Calu3 (cell line): ENCODE data around the gene BFSP2. TPM values are rescaled to one million over a fixed set of nuclear protein-coding genes. Genes with fewer than 3 reads are reported as not detected.

Experiments
- BruUV-seq: library from RNA; stranded (reverse); fragments of 400-500 nt; replicated peaks from 2 replicates; lab custom pipeline; 2021; lab: Mats Ljungman, UMichigan
- CTCF ChIA-PET: fragments of 300-600 bp; sonication (Branson Sonifier 250); formaldehyde crosslinking; loops from one replicate; lab custom pipeline; 2022; ENCODE audit warnings: antibody characterized with exemption; lab: Charles Lee
- DNase-seq: peaks from one replicate; pipeline ENCODE4 v3.0.0; 2022
- H3K27ac Mint-ChIP-seq: one replicate; pipeline ENCODE4 v1.8.0; 2022; ENCODE audit warnings: mixed read lengths; ENCODE audit not compliant: unreplicated experiment
- H3K27me3 Mint-ChIP-seq: one replicate; pipeline ENCODE4 v1.8.0; 2022; ENCODE audit warnings: mixed read lengths; ENCODE audit not compliant: unreplicated experiment
- H3K36me3 Mint-ChIP-seq: one replicate; pipeline ENCODE4 v1.8.0; 2022; ENCODE audit warnings: mild to moderate bottlenecking, moderate library complexity, mixed read lengths; ENCODE audit not compliant: insufficient read depth, unreplicated experiment
- H3K4me1 Mint-ChIP-seq: one replicate; pipeline ENCODE4 v1.8.0; 2022; ENCODE audit warnings: mild to moderate bottlenecking, low read depth, mixed read lengths; ENCODE audit not compliant: unreplicated experiment
- H3K4me3 Mint-ChIP-seq: one replicate; pipeline ENCODE4 v1.8.0; 2022; ENCODE audit warnings: mild to moderate bottlenecking, low read depth, moderate library complexity, mixed read lengths; ENCODE audit not compliant: unreplicated experiment
- H3K9me3 Mint-ChIP-seq: one replicate; pipeline ENCODE4 v1.8.0; 2022; ENCODE audit warnings: low read depth, mixed read lengths; ENCODE audit not compliant: unreplicated experiment
- CTCF ChIP-seq: fragments of 200-600 bp; IDR thresholded peaks from one replicate; pipeline ENCODE4 v1.8.0; 2022; ENCODE audit warnings: antibody characterized with exemption; ENCODE audit not compliant: unreplicated experiment
- intact Hi-C: fragments of 100-400 bp; cut with micrococcal nuclease; formaldehyde crosslinking; loops from one replicate; pipeline ENCODE4 v1.10.0; 2022; ENCODE audit not compliant: unreplicated experiment
- total RNA-seq: library from RNA; stranded (reverse); gene quantifications from 2 replicates; pipeline ENCODE4 v1.2.3, GENCODE V29; 2022

BFSP2 gene
- total RNA-seq, 1 experiment from 2014 or later, result not detected

- H3K4me3 Mint-ChIP-seq, result no peak overlapping the region
- intact Hi-C loops, result loop anchor here (10.0 kb wide), 1 partner anchor 338 kb away; the partner anchor contains the start of gene SRPRB
- no peaks in the 10 kb centered on the region for H3K27me3 Mint-ChIP-seq
- CTCF ChIA-PET, result interaction anchor here (1.0 to 1.5 kb wide), 3 partner anchors 14 to 111 kb away, joined by 3 to 5 read pairs (median 3); no protein-coding TSS in a partner anchor
- H3K27ac Mint-ChIP-seq, result no peak overlapping the region
- DNase-seq, result no peak
- H3K36me3 Mint-ChIP-seq, result no peaks in the 10 kb centered on the region
- H3K4me1 Mint-ChIP-seq, result peaks cover 18% of the 10 kb centered on the region
- TF ChIP-seq CTCF, result no peak
- H3K9me3 Mint-ChIP-seq, result no peaks in the 10 kb centered on the region
- no TSS peak for BruUV-seq
Observed at GRCh38 chr3:133466531-133467386, 66.9 kb downstream of the BFSP2 start.

- CTCF ChIA-PET, result interaction anchor here (1.0 to 1.5 kb wide), 5 partner anchors 12 to 110 kb away, joined by 3 to 6 read pairs (median 3); partner anchors contain the start of gene CDV3
- Mint-ChIP-seq H3K27ac (no peak overlapping the region), H3K9me3 (no peaks in the 10 kb centered on the region), H3K27me3 (no peaks in the 10 kb centered on the region), H3K36me3 (no peaks in the 10 kb centered on the region), H3K4me1 (peaks cover 16% of the 10 kb centered on the region), H3K4me3 (no peak overlapping the region)
- intact Hi-C loops, result loop anchor here (10.0 kb wide), 1 partner anchor 337 kb away; the partner anchor contains the start of gene SRPRB
- BruUV-seq, result no TSS peak
- no peak for DNase-seq
- no peak for TF ChIP-seq CTCF
Observed at GRCh38 chr3:133467780-133468179, 67.9 kb downstream of the BFSP2 start.

- Mint-ChIP-seq H3K27ac (no peak overlapping the region), H3K9me3 (no peaks in the 10 kb centered on the region), H3K36me3 (no peaks in the 10 kb centered on the region), H3K4me1 (peaks cover 11% of the 10 kb centered on the region), H3K4me3 (no peak overlapping the region), H3K27me3 (no peaks in the 10 kb centered on the region)
- CTCF ChIA-PET, result interaction anchor here (1.2 to 1.5 kb wide), 3 partner anchors 12 to 105 kb away, joined by 3 to 6 read pairs (median 5); partner anchors contain the start of gene CDV3
- no peak for DNase-seq
- BruUV-seq, result no TSS peak
- intact Hi-C loops, result loop anchor here (10.0 kb wide), 1 partner anchor 337 kb away; the partner anchor contains the start of gene SRPRB
- no peak for TF ChIP-seq CTCF
Observed at GRCh38 chr3:133468251-133468721, 68.4 kb downstream of the BFSP2 start.

GRCh38 chr3:133469140-133469731 lies 69.4 kb downstream of the BFSP2 start:
- Mint-ChIP-seq H3K27ac (no peak overlapping the region), H3K9me3 (no peaks in the 10 kb centered on the region), H3K36me3 (no peaks in the 10 kb centered on the region), H3K4me1 (peaks cover 6% of the 10 kb centered on the region), H3K27me3 (no peaks in the 10 kb centered on the region), H3K4me3 (no peak overlapping the region)
- no TSS peak for BruUV-seq
- intact Hi-C loops, result loop anchor here (10.0 kb wide), 1 partner anchor 336 kb away; the partner anchor contains the start of gene SRPRB
- CTCF ChIA-PET, result no interaction called here
- no peak for TF ChIP-seq CTCF
- DNase-seq, result no peak
